Tibial nerve (tissue), 4 donors: ENCODE measurements around the gene C5orf63.
"Not testable (repeated sequence)": the region's sequence is repeated elsewhere in the genome, so short reads cannot be mapped to it uniquely, and the experiment has no call there.

Source experiments
- EP300 ChIP-seq, 2 donors: sonication (generic); formaldehyde crosslinking; IDR thresholded peaks; one replicate each; pipeline ENCODE4 v1.6.1; 2017; ENCODE audit warnings: antibody characterized with exemption in 2 of 2, mild to moderate bottlenecking in 1 of 2
- TF ChIP-seq, protein P1 (sequence below), 5 experiments: fragments of 200-600 bp in 3 of 5; fragments of 450-650 bp in 2 of 5; sonication (generic) in 3 of 5; IDR thresholded peaks; one replicate each; pipeline ENCODE4 v1.5.1; 2016 to 2019; ENCODE audit warnings: antibody characterized with exemption in 5 of 5, mild to moderate bottlenecking in 3 of 5, moderate library complexity in 2 of 5

- not testable (repeated sequence) for TF ChIP-seq EP300 (IDR thresholded peaks at IDR 0.05)
- TF ChIP-seq, protein P1, sequence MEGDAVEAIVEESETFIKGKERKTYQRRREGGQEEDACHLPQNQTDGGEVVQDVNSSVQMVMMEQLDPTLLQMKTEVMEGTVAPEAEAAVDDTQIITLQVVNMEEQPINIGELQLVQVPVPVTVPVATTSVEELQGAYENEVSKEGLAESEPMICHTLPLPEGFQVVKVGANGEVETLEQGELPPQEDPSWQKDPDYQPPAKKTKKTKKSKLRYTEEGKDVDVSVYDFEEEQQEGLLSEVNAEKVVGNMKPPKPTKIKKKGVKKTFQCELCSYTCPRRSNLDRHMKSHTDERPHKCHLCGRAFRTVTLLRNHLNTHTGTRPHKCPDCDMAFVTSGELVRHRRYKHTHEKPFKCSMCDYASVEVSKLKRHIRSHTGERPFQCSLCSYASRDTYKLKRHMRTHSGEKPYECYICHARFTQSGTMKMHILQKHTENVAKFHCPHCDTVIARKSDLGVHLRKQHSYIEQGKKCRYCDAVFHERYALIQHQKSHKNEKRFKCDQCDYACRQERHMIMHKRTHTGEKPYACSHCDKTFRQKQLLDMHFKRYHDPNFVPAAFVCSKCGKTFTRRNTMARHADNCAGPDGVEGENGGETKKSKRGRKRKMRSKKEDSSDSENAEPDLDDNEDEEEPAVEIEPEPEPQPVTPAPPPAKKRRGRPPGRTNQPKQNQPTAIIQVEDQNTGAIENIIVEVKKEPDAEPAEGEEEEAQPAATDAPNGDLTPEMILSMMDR (IDR thresholded peaks at IDR 0.05): not testable (repeated sequence)
These were observed 49.6 kb downstream of the C5orf63 start for GRCh38 chr5:127023552-127024191.
